Measurements from ENCODE around the gene GPR4.

Gene GPR4

DNA sequence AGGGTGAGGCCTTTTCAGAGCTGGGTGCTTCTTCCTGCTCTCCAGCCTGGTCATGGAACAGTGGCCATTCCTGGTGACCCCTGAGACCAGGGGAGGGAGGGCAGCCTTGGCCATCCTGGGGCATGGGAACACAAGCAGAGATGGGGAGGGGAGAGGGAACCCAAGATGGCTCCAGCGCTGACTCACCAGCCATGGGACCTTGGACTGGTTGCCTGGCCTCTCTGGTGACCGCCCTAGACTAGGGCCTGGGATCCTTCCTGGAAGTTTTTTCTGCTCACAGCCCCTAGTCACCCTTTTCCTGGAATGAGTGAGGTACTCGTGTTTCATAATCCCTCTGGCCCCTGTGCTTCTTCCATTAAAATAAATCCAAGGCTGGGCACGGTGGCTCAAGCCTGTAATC is 14.1 kb downstream of the GPR4 start:
- DNase-seq = no peak

DNA sequence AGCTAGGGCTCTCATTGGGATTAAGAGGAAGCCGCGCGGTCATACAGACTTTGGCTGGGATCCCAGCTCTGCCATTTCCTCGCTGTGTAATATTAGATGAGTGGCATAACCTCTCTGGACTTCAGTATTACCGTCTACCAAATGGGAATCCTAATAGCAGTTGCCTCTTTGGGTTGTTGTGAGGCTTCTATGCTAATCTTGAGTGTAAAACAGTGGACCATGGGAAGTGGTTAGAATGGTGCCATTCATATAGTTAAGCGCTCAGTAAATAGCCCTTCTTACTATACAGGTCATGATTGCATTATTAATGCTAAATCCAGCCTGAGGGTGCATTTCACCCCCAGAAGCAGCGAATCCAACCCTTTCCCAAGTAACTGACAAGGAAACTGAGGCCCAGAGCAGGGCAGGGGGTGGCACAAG is 16.8 kb downstream of the GPR4 start:
- DNase-seq = no peak

DNA sequence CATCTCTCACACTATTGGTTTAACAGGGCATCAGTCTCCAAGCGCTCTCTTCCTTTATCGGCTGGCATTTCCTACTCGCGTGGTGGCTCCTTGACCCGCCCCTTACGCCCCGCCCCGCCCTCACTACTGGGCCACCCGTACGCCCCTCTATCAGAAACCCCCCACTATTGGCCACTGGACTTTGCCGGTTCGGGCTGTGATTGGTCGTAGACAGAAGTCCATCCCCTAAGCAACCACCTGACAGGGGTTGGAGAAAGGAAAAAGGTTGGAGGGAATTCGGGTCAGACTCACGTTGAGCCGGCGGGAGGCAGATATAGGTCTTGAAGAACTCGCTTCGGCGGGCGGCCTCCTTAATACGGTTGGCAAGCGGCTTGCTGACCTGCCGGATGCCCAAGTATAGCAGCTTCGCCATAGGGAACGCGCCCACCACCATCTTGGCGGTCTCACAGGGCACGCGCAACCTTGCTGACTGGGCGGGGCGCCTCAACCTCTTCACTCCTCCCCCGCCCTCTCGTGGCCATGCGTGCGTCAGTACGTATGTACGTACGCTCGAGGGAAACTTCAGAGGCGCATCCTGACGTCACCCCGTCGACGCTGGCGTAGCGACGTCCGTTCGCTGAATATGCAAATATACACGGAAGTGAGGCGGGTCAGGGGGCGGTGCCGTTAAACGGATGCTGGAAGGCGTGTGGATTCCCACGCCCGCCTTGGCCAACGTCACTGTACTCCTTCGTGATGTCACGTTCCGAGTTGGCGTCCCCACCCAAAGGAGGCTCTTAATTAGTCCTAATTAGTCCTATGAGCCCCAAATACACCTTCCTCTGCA is 17.5 kb downstream of the GPR4 start, which contains the start of gene OPA3:
TSS of gene OPA3 (minus strand) at position 471 of the 826 bp plus-strand sequence. CDS start at position 433, 38 bp downstream.
- DNase-seq = peak; percentile 98

DNA sequence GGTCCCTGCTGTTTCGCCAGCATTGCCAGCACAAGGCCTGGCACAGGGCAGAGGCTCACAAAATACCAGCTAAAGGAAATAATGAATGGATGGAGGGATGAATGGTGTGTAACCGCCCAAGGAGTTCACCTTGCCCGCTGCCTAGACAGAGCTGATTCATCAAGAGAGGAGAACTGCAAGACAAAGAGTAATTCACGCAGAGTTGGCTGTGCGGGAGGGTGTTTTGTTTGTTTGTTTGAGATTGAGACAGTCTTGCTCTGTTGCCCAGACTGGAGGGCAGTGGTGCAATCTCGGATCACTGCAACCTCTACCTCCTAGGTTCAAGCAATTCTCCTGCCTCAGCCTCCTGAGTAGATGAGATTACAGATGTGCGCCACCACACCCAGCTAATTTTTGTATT is 20.4 kb downstream of the GPR4 start:
- DNase-seq = no peak

DNA sequence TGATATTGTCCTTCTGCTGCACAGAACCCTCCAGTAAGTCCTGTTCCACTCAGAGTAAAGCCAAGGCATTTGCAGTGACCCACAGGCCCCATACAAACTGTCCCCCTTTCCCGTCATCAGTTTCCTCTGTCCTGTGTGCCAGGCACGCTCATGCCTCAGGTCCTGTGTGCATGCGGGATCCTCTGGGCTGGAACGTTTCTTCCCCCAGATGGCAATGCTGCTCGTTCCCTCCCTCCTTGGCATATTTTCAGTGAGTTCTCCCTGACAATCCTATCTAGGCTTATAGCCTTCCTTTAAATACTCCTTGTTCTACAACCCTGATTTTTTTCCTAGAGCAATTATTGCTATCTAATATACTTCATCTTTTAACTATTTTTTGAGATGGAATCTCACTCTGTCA is 23.2 kb downstream of the GPR4 start:
- DNase-seq = no peak

DNA sequence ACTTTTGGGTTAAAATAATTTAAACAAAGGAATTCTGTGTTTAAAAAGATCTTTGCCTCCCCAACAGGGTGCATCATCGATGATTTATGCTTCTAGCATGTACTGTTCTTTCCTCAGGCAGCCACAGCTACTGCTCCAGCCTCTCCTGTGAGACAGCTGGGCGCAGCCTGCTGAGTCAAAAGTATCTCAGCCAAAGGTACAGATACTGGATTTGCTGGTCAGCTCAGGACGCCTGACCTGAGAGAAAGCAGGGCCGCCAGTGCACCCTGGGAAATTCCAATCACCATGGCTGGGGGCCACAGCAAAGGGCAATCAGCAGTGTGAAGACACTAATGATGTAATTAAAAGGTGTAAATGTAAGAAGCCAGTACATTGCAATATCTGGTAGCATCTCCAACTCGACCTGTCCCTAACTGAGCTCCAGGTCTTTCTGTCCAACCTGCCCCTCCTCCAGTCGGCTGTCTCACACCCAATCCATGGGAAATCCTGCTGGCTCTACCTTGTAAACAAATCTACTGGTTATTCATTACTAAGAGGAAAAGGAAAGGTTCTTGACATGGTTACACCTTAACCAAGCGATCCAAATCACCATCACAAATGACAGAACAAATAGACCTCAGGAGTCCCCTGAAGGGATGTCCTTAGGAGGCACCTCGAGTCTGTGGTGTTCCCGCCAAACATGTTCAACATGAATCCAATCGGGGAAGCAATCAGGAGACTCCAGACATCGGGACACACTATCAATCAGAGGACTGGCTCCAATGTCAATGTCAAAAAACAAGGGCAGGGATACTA is 24.7 kb downstream of the GPR4 start:
- no peak for DNase-seq

DNA sequence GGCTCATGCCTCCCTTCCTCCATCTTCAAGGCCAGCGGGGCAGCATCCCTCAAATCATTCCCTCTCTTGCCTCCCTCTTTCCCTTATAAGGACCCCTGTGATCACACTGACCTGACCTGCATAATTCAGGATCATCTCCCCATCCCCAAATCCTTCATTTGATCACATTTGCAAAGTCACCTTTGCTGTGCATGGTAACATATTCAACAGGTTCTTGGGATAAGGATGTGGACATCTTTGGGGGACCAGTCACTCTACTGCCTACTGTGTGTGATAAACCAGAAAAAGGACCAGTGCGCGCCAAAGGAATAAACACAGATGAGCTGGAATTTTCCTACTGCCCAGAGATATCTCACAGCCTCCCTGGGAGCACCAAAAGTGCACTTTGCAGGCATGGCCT is 25.3 kb downstream of the GPR4 start:
- no peak for DNase-seq

DNA sequence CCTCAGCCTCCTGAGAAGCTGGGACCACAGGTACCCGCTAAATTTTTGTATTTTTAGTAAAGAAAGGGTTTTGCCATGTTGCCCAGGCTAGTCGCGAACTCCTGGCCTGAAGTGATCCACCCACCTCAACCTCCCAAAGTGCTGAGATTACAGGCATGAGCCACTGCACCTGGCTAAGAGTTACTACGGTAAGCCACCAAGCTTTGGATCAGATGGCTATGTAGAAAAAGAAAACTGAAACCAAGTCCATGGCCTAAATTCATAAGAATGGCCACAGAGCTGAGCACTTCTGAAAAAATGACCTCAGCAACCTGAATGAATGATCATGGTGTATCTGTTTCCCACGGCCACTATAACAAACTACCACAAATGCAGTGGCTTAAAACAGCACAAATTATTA is 26.8 kb downstream of the GPR4 start:
- DNase-seq = no peak

DNA sequence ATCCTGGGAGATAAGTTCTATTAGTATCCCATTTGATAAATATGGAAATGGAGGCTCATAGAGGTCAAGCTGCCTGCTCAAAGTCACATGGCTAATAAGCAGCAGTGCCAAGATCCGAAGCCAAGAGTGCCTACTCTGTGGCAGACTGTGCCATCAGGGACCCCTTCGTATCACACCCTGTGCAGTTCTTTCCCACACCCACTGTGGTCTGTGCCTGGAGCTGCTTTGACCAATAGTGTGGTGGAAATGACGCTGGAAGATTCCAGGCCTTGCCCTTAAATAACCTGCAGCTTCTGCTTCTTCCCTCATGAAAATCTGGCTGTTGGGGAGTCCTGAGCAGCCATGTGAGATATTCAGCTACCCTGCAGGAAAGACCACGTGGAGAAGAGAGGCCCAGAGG is 27.5 kb downstream of the GPR4 start:
- no peak for DNase-seq

DNA sequence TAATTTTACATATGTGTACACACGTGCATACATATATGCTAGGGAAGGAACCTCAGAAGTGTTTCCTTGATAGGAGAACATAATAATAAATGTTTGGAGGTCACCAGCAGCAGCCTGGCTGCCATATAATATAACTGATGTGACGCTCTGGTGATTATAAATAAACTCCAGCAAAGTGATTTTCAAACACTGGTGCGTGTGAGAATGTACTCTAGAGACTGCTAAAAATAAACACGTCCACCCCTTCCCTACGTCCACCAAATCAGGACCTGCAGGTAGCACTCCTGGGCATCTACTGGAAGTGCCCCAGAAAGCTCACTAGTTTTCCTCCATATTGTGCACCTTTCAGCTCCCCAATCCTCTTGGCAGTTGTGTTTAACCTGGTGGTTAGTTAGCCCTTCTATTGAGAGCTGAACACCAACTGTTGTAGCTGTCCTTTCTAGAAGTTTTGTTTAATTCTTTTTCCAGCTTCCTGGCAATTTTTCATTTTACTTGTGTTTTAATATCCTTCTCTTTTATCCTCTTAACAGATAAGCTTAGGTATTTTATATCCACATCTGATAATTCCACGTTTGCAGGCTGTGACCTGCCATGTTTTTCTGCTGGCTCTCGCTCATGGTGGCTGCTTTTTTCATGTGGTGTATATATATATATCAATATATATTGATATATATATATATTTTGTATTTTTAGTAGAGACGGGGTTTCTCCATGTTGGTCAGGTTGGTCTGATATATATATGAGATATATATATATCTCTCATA is 30.4 kb downstream of the GPR4 start:
- no peak for DNase-seq

GRCh38 chr19:45569619-45570421 is 32.2 kb downstream of the GPR4 start:
- DNase-seq = no peak

GRCh38 chr19:45568732-45569131 is 33.3 kb downstream of the GPR4 start:
- no peak for DNase-seq

- no peak for DNase-seq
These were observed 34.4 kb downstream of the GPR4 start for GRCh38 chr19:45567609-45568008.

- no peak for DNase-seq
These were observed 37.8 kb downstream of the GPR4 start for GRCh38 chr19:45564131-45564780.

DNA sequence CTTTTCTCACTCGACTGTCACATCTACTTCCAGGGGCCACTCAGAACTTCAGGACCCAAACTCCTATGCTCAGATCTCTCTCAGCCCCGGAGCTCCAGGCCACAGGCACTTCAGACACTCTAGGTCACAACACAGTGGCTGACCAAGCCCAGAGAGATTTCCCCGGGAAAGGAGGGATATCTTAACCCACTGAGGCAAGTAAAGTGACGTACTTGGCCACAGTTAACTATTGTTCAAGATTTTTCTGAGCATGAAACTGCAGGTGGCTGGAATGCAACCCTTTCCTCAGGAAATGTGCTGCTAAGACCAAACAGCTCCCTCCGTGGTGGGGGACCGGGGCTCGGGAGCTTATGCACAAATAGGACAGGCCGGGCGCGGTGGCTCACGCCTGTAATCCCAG is 41.3 kb downstream of the GPR4 start:
- no peak for DNase-seq

- no peak for DNase-seq
These were observed 42.0 kb downstream of the GPR4 start for GRCh38 chr19:45560038-45560437.

DNA sequence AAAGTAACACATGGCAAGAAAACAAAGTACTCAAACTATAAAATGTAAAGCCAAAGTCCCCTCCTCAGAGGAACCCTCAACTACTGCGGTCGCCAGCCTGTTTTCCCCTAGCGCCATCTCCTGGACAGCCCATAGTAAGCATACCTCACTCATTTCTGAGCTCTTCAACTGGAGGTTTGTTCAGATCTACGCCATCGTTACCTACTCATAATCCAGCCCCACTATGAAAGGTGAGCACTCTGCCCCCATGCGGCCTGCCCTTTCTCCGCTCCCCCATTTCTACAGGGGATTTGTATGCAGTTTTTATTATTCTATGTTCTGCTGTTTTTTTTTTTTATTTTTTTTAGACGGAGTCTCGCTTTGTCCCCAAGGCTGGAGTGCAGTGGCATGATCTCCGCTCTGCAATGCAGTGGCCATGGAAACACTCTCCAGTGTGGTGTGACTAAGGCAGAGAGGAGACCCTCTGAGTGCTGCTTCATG is 43.6 kb downstream of the GPR4 start:
- peak; percentile 49 for DNase-seq

DNA sequence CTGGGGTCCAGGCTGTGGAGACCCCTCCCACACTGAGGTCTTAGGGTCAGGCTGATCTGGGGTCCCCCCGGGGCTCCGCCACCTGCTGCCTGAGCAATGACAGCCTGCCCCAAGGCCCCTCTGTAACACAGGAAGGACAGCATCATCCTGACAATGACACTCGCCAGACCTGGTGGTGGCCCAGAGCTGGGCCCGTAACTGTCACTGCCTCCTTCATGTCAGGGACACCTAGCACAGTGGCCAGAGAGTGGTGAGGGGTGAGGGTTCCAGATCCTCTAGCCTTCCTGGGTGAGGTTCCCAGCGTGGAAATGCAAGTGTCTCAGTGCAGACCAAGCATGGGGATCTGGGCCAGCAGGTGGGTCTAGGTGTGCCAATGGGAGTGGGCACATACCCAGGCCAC is 45.2 kb downstream of the GPR4 start:
- no peak for DNase-seq

DNA sequence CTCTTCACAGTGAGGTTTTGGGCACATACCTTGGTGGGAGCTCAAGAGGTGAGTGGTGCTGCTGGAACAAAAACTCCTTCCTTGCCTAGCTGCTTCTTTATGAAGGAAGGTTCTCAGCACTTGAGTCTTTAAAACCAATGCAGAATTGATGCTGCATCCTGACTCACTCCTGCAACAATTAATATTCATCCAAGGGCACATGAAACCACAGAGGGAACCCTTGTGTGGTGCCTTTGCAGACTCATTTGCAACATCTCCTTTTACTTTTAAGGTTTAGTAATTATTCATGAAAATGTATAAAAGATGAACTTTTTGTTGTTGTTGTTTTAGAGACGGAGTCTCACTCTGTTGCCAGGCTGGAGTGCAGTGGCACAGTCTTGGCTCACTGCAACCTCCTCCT is 47.5 kb downstream of the GPR4 start:
- no peak for DNase-seq

DNA sequence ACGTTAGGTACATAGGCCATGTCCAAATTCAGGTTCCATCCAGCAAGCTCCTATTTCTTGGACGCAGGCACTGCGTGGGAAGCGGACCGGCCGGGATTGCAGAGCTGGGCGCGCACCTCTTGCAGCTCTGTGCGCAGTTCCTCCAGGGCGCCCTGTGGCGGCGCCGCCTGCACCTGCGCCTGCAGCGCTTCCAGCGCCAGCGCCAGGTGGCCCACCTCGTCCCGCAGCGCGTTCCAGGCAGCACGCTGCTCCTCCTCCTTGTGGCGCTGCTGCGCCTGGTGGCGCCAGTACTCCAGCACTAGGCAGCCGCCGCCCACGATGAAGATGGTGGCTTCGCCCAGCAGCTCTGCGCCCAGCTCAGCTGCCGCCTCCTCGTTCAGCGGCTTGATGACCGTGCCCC is 48.5 kb downstream of the GPR4 start:
- DNase-seq = peak; percentile 58

DNA sequence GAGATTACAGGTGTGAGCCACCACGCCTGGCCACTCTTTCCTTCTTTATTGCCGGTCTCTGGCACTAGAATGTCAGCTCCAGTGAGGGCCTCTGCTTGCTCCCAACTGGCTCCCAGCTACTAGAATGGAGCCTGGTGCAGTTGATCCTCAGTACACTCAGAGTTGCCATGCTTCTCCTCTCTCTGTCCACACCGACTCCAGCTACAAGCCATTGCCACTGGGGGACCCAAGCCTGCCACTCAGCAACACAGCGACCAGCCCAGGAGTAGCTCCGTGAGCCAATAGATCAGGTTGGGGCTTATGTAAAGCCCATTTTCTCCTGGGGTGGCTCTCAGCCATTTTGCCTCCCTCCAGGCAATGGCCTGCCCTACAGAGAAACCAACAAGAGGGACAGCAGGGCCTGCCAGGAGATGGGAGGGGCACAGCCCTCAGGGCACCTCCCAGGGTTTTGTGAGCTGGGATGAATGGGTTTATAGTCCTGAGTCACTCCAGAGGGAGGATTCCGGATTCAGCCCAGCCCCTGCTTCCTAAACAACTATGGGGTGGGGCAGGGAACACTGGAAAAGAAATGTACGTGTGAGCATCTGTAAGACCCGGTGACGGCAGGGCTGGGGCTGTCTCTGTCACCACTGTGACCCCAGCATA is 53.9 kb downstream of the GPR4 start:
- no peak for DNase-seq

Measured in NCI-H526 treated with DMSO at 0.1 percent for 48 hours (cell line).